Activated B cell treated with CpG ODN at 0.5 μM for 24 hours (primary cell): ENCODE results near the gene DAO. TPM values are rescaled to one million over a fixed set of nuclear protein-coding genes. Genes with fewer than 3 reads are reported as not detected.
A peak's percentile ranks its signal among the peaks of the same experiment; 100 is the strongest.

ENCODE experiments used
- ATAC-seq: fragments of 200-7000 bp; cut with Tn5 transposase; one replicate; pipeline ENCODE4 v1.10.0; 2021; ENCODE audit warnings: low read depth, mild to moderate bottlenecking, moderate library complexity
- CTCF ChIA-PET: fragments of 350-600 bp; sonication (Branson Sonifier 250); formaldehyde crosslinking; loops from one replicate; lab custom pipeline; 2021; ENCODE audit warnings: antibody characterized with exemption; lab: Charles Lee
- POLR2A ChIA-PET: fragments of 350-600 bp; sonication (Branson Sonifier 250); formaldehyde crosslinking; loops from one replicate; lab custom pipeline; 2021; ENCODE audit warnings: antibody characterized with exemption; lab: Charles Lee
- DNase-seq: peaks from one replicate; pipeline ENCODE4 v3.0.0; 2022
- H3K27ac Mint-ChIP-seq: one replicate; pipeline ENCODE4 v1.8.0; 2020; ENCODE audit warnings: mixed read lengths
- H3K27me3 Mint-ChIP-seq: one replicate; pipeline ENCODE4 v1.8.0; 2021; ENCODE audit warnings: mixed read lengths
- H3K36me3 Mint-ChIP-seq: one replicate; pipeline ENCODE4 v1.8.0; 2021; ENCODE audit warnings: low read depth, mixed read lengths
- H3K4me1 Mint-ChIP-seq: one replicate; pipeline ENCODE4 v1.8.0; 2021; ENCODE audit warnings: mixed read lengths
- H3K4me3 Mint-ChIP-seq: one replicate; pipeline ENCODE4 v1.8.0; 2020; ENCODE audit warnings: mild to moderate bottlenecking, mixed read lengths
- H3K9me3 Mint-ChIP-seq: one replicate; pipeline ENCODE4 v1.8.0; 2020; ENCODE audit warnings: mixed read lengths
- intact Hi-C: fragments of 100-400 bp; cut with micrococcal nuclease; formaldehyde crosslinking; loops from one replicate; pipeline ENCODE4 v1.15.1; 2024
- total RNA-seq: library from RNA; stranded (reverse); gene quantifications from 2 replicates; pipeline ENCODE4 v1.2.3, GENCODE V29; 2022
- TF ChIP-seq, protein P1 (sequence below): fragments of 200-600 bp; IDR thresholded peaks from one replicate; pipeline ENCODE4 v1.8.0; 2022; ENCODE audit warnings: antibody characterized with exemption, mild to moderate bottlenecking

DAO gene
- total RNA-seq, 1 donor from 2014 or later = not detected

GRCh38 chr12:108938247-108938924 lies 58.5 kb downstream of the DAO start:
- ATAC-seq (no peak), DNase-seq (no peak)
- ChIA-PET POLR2A (interaction anchor here (1.5 kb wide), 1 partner anchor 8 kb away, joined by 10 read pairs; no protein-coding TSS in a partner anchor), CTCF (no interaction called here)
- H3K4me1 Mint-ChIP-seq = peaks cover 2% of the 10 kb centered on the region
- no peaks in the 10 kb centered on the region for H3K9me3 Mint-ChIP-seq
- H3K36me3 Mint-ChIP-seq = no peaks in the 10 kb centered on the region
- peaks cover 4% of the 10 kb centered on the region for H3K27me3 Mint-ChIP-seq
- TF ChIP-seq, protein P1, sequence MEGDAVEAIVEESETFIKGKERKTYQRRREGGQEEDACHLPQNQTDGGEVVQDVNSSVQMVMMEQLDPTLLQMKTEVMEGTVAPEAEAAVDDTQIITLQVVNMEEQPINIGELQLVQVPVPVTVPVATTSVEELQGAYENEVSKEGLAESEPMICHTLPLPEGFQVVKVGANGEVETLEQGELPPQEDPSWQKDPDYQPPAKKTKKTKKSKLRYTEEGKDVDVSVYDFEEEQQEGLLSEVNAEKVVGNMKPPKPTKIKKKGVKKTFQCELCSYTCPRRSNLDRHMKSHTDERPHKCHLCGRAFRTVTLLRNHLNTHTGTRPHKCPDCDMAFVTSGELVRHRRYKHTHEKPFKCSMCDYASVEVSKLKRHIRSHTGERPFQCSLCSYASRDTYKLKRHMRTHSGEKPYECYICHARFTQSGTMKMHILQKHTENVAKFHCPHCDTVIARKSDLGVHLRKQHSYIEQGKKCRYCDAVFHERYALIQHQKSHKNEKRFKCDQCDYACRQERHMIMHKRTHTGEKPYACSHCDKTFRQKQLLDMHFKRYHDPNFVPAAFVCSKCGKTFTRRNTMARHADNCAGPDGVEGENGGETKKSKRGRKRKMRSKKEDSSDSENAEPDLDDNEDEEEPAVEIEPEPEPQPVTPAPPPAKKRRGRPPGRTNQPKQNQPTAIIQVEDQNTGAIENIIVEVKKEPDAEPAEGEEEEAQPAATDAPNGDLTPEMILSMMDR = no peak
- no peak overlapping the region for H3K4me3 Mint-ChIP-seq
- no peak overlapping the region for H3K27ac Mint-ChIP-seq
- intact Hi-C loops = no loop called here

GRCh38 chr12:108939594-108939993 lies 59.7 kb downstream of the DAO start:
- H3K4me3 Mint-ChIP-seq = no peak overlapping the region
- no peaks in the 10 kb centered on the region for H3K36me3 Mint-ChIP-seq
- ChIA-PET POLR2A (interaction anchor here (1.5 kb wide), 1 partner anchor 10 kb away, joined by 10 read pairs; no protein-coding TSS in a partner anchor), CTCF (no interaction called here)
- no peaks in the 10 kb centered on the region for H3K9me3 Mint-ChIP-seq
- ATAC-seq = peak; percentile 89
- peaks cover 2% of the 10 kb centered on the region for H3K4me1 Mint-ChIP-seq
- TF ChIP-seq, protein P1 = no peak
- no peak overlapping the region for H3K27ac Mint-ChIP-seq
- H3K27me3 Mint-ChIP-seq = peaks cover 6% of the 10 kb centered on the region
- intact Hi-C loops = no loop called here
- no peak for DNase-seq

DNA sequence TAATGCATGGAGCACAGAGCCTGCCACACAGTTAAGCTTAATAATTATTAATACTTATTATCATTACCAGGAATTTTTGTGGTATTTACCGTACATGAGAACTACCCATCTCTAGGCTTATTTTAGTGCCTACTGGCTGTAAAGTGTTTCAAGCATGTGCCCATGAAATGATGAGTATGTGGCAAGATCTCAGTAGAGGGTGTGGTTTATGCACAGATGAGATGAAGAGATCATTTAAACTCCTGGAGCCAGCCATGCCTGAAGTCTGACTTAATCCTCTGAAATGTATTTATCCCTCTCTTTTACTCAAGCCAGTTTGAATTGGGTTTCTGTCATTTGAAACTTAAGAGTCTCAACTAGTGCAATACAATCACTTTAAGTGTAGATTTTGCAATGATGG lies 60.2 kb downstream of the DAO start:
- no peak overlapping the region for H3K27ac Mint-ChIP-seq
- intact Hi-C loops = no loop called here
- CTCF ChIA-PET = interaction anchor here (1.4 kb wide), 1 partner anchor 11 kb away, joined by 3 read pairs; no protein-coding TSS in a partner anchor
- H3K27me3 Mint-ChIP-seq = peaks cover 6% of the 10 kb centered on the region
- peaks cover 2% of the 10 kb centered on the region for H3K4me1 Mint-ChIP-seq
- H3K4me3 Mint-ChIP-seq = no peak overlapping the region
- H3K36me3 Mint-ChIP-seq = no peaks in the 10 kb centered on the region
- TF ChIP-seq, protein P1 = no peak
- no peak for DNase-seq
- no peaks in the 10 kb centered on the region for H3K9me3 Mint-ChIP-seq
- POLR2A ChIA-PET = no interaction called here
- ATAC-seq = no peak

DNA sequence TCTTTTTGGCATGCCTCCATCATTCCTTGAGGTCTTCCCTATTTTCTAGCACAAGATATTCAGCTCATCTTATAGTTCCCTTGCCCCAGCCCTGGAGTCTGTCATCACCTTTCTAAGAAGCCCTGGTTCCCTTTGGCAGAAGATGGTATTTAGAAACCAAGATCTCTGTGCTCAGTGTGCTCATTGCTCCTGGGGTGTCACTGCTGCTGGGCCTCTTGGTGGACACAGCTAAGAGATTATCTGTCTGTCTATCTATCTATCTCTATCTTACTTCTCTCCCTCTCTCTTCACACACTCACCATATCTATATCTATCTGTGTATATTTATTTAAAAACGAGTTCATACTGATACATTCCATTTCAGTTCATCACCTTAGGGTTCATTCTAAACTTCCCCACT lies 67.2 kb downstream of the DAO start:
- TF ChIP-seq, protein P1 = no peak
- intact Hi-C loops = no loop called here
- CTCF ChIA-PET = no interaction called here

GRCh38 chr12:108948367-108948766 lies 68.5 kb downstream of the DAO start:
- Mint-ChIP-seq H3K36me3 (no peaks in the 10 kb centered on the region), H3K27ac (no peak overlapping the region), H3K4me3 (no peak overlapping the region), H3K4me1 (peaks cover 7% of the 10 kb centered on the region), H3K9me3 (peaks cover 7% of the 10 kb centered on the region), H3K27me3 (peaks cover 8% of the 10 kb centered on the region)
- DNase-seq = no peak
- intact Hi-C loops = loop anchor here (1.0 kb wide), 1 partner anchor 18 kb away; no protein-coding TSS in a partner anchor
- TF ChIP-seq, protein P1 = no peak
- CTCF ChIA-PET = interaction anchor here (3.9 kb wide), 1 partner anchor 64 kb away, joined by 75 read pairs; no protein-coding TSS in a partner anchor
- ATAC-seq = no peak
- POLR2A ChIA-PET = no interaction called here

More for the DNA sequence above, 67.2 kb downstream of the DAO start:
- POLR2A ChIA-PET = no interaction called here
- Mint-ChIP-seq H3K27ac (no peak overlapping the region), H3K36me3 (no peaks in the 10 kb centered on the region), H3K9me3 (peaks cover 7% of the 10 kb centered on the region), H3K4me3 (no peak overlapping the region), H3K27me3 (peaks cover 8% of the 10 kb centered on the region), H3K4me1 (peaks cover 7% of the 10 kb centered on the region)
- no peak for ATAC-seq
- no peak for DNase-seq
